ENCODE measurements around the gene HECTD3. TPM values are rescaled to one million over a fixed set of nuclear protein-coding genes. Genes with fewer than 3 reads are reported as not detected.

HECTD3 gene
- total and polyA plus RNA-seq, 9 of the 15 experiments (the other 6 are each of a cell fraction or from before 2014, with no cell fraction given), result 6.3 to 50.8 (median 18.9) TPM

GRCh38 chr1:45059829-45060228 lies 48.7 kb upstream of the HECTD3 start:
- no TSS peak for BruUV-seq (replicated peaks)
- H3K4me1 ChIP-seq (replicated peaks in 1 of 2; ENCODE audit: control insufficient read depth in 2 of 2, insufficient read depth in 2 of 2, low read length in 2 of 2), result no peaks in the 10 kb centered on the region
- in situ Hi-C loops (cut with MboI), result no loop called here

More at GRCh38 chr1:45059829-45060228, 48.7 kb upstream of the HECTD3 start:
- Histone ChIP-seq H3K36me3 (ENCODE audit: control insufficient read depth, insufficient read depth, low read length) (no peaks in the 10 kb centered on the region), H3K4me2 (ENCODE audit: insufficient read depth, low read length) (no peak overlapping the region), H3K9ac (ENCODE audit: insufficient read depth in 1 of 2, low read depth in 2 of 2, low read length in 2 of 2) (no peak overlapping the region), H3K79me2 (ENCODE audit: control insufficient read depth, insufficient read depth, low read length) (no peaks in the 10 kb centered on the region), H3K4me3 (no peak overlapping the region), H3K27ac (ENCODE audit: extremely low read depth, low read depth, low read length) (no peak overlapping the region), H2AFZ (ENCODE audit: low read depth, low read length) (no peak overlapping the region), H3K9me3 (replicated peaks; ENCODE audit: control insufficient read depth, insufficient read depth, low read depth, low read length) (no peaks in the 10 kb centered on the region), H4K20me1 (replicated peaks; ENCODE audit: control insufficient read depth, insufficient read depth, low read length) (no peaks in the 10 kb centered on the region), H3K9me1 (ENCODE audit: control insufficient read depth, insufficient read depth, low read length) (no peaks in the 10 kb centered on the region), H3K27me3 (ENCODE audit: control insufficient read depth in 2 of 2, insufficient read depth in 2 of 2, low read length in 2 of 2) (peaks cover 0 to 7% of the 10 kb centered on the region in 2 experiments; a peak in 2 of 5 replicates)
- DNase-seq (ENCODE audit: extremely low read depth in 1 of 4, low spot score in 3 of 4) (no peak), FAIRE-seq (no peak), ATAC-seq (no peak)
- no peak for TF ChIP-seq KLF13 (tag; IDR thresholded peaks at IDR 0.05; ENCODE audit: borderline replicate concordance, low read depth)
- TF ChIP-seq NFATC3 (IDR thresholded peaks at IDR 0.05), result no peak
- no peak for TF ChIP-seq ARID2 (IDR thresholded peaks at IDR 0.05)
- no peak for TF ChIP-seq HES1 (IDR thresholded peaks at IDR 0.05; ENCODE audit: low read depth)
- TF ChIP-seq ZKSCAN1 (IDR thresholded peaks at IDR 0.05; ENCODE audit: low read depth, low read length), result no peak
- no peak for TF ChIP-seq ZNF445 (CRISPR knock-in tag; IDR thresholded peaks at IDR 0.05; ENCODE audit: low read depth)
- no peak for TF ChIP-seq DDX20 (tag; IDR thresholded peaks at IDR 0.05; ENCODE audit: low read depth)
- TF ChIP-seq XRCC4 (IDR thresholded peaks at IDR 0.05; ENCODE audit: extremely low read depth, insufficient read depth, insufficient read length), result no peak
- no peak for TF ChIP-seq FOS (IDR thresholded peaks at IDR 0.05; ENCODE audit: extremely low read depth, insufficient read length)
- TF ChIP-seq U2AF2 (optimal IDR thresholded peaks at IDR 0.05; ENCODE audit: low read depth, low read length), result no peak
- TF ChIP-seq HBP1 (CRISPR knock-in tag; IDR thresholded peaks at IDR 0.05), result no peak
- TF ChIP-seq TSC22D4 (tag; IDR thresholded peaks at IDR 0.05), result no peak
- no peak for TF ChIP-seq RHOXF2B (CRISPR knock-in tag; conservative IDR thresholded peaks at IDR 0.05)
- TF ChIP-seq ZNF780A (CRISPR knock-in tag; IDR thresholded peaks at IDR 0.05), result no peak
- no peak for TF ChIP-seq ZNF324 (CRISPR knock-in tag; IDR thresholded peaks at IDR 0.05)
- TF ChIP-seq CCNT2 (IDR thresholded peaks at IDR 0.05; ENCODE audit: borderline replicate concordance, extremely low read depth, insufficient read length, low read depth, low read length), result no peak
- no peak for TF ChIP-seq ZNF592 (IDR thresholded peaks at IDR 0.05)
- WGBS (ENCODE audit: insufficient coverage, low coverage, missing lambda C conversion rate), result 3% methylated on average over 2 of the region's 2 CpGs
- CTCF ChIA-PET (ENCODE audit: low intra/inter-chr PET ratio), result no interaction called here
- intact Hi-C loops (cut with micrococcal nuclease), result no loop called here
- POLR2A ChIA-PET, result interaction anchor here (0.5 to 1.0 kb wide), 2 partner anchors 11 to 219 kb away, joined by 3 read pairs; no protein-coding TSS in a partner anchor
